Astrocyte (in vitro differentiated cells and primary cell): ENCODE measurements around the gene IDI1. TPM values are rescaled to one million over a fixed set of nuclear protein-coding genes. Genes with fewer than 3 reads are reported as not detected.

ENCODE experiments used
- DNase-seq: peaks from one replicate; pipeline ENCODE4 v3.0.0-alpha.2; 2010; ENCODE audit warnings: low read depth
- FAIRE-seq: peaks from 2 replicates; lab custom pipeline; 2011; peaks lifted over from hg19 to GRCh38; lab: Jason Lieb, UNC
- H2AFZ ChIP-seq: 2 replicates; pipeline ENCODE4 v1.6.0; 2012; ENCODE audit warnings: low read depth, low read length, inconsistent platforms
- H3K27ac ChIP-seq: 2 replicates; pipeline ENCODE4 v1.5.1; 2011; ENCODE audit warnings: low read depth, low read length, inconsistent platforms
- H3K27me3 ChIP-seq: 2 replicates; pipeline ENCODE4 v1.6.0; 2011; ENCODE audit warnings: low read length, inconsistent platforms; ENCODE audit not compliant: insufficient read depth
- H3K36me3 ChIP-seq: 2 replicates; pipeline ENCODE4 v1.5.1; 2011; ENCODE audit warnings: low read length, inconsistent platforms; ENCODE audit not compliant: insufficient read depth
- H3K4me1 ChIP-seq: 2 replicates; pipeline ENCODE4 v1.5.1; 2011; ENCODE audit warnings: low read length, inconsistent platforms; ENCODE audit not compliant: insufficient read depth
- H3K4me2 ChIP-seq: 2 replicates; pipeline ENCODE4 v1.6.0; 2012; ENCODE audit warnings: low read length, inconsistent platforms
- H3K4me3 ChIP-seq: 2 replicates; pipeline ENCODE4 v1.5.1; 2011; ENCODE audit warnings: low read depth, mild to moderate bottlenecking, low read length, inconsistent platforms; ENCODE audit not compliant: insufficient read depth
- H3K79me2 ChIP-seq: 2 replicates; pipeline ENCODE4 v1.6.0; 2012; ENCODE audit warnings: mild to moderate bottlenecking, low read length, inconsistent platforms; ENCODE audit not compliant: insufficient read depth
- H3K9ac ChIP-seq: 2 replicates; pipeline ENCODE4 v1.6.0; 2012; ENCODE audit warnings: mild to moderate bottlenecking, low read length, inconsistent platforms
- H3K9me3 ChIP-seq: 2 replicates; pipeline ENCODE4 v1.5.1; 2012; ENCODE audit warnings: low read depth, mild to moderate bottlenecking, low read length, inconsistent platforms; ENCODE audit not compliant: insufficient read depth
- H4K20me1 ChIP-seq: 2 replicates; pipeline ENCODE4 v1.6.0; 2012; ENCODE audit warnings: low read length, inconsistent platforms; ENCODE audit not compliant: insufficient read depth
- H3K27ac Mint-ChIP-seq: one replicate; pipeline ENCODE4 v1.8.0; 2021; ENCODE audit warnings: mild to moderate bottlenecking, mixed read lengths; ENCODE audit not compliant: unreplicated experiment
- H3K27me3 Mint-ChIP-seq: one replicate; pipeline ENCODE4 v1.8.0; 2021; ENCODE audit warnings: low read depth, mixed read lengths; ENCODE audit not compliant: unreplicated experiment
- H3K36me3 Mint-ChIP-seq: one replicate; pipeline ENCODE4 v1.8.0; 2021; ENCODE audit warnings: low read depth, mixed read lengths; ENCODE audit not compliant: unreplicated experiment
- H3K4me1 Mint-ChIP-seq: one replicate; pipeline ENCODE4 v1.8.0; 2021; ENCODE audit warnings: low read depth, mixed read lengths; ENCODE audit not compliant: unreplicated experiment
- H3K4me3 Mint-ChIP-seq: one replicate; pipeline ENCODE4 v1.8.0; 2021; ENCODE audit warnings: mild to moderate bottlenecking, moderate library complexity, mixed read lengths; ENCODE audit not compliant: unreplicated experiment
- H3K9me3 Mint-ChIP-seq: one replicate; pipeline ENCODE4 v1.8.0; 2021; ENCODE audit warnings: mild to moderate bottlenecking, mixed read lengths; ENCODE audit not compliant: unreplicated experiment
- CTCF ChIP-seq: IDR thresholded peaks from 2 replicates; pipeline ENCODE4 v1.5.1; 2011; ENCODE audit warnings: low read depth, mild to moderate bottlenecking, inconsistent platforms, low read length, moderate library complexity; ENCODE audit not compliant: insufficient read depth
- EZH2 ChIP-seq: IDR thresholded peaks from 2 replicates; pipeline ENCODE4 v1.6.1; 2012; ENCODE audit warnings: mild to moderate bottlenecking, low read length, inconsistent platforms; ENCODE audit not compliant: insufficient read depth
- total RNA-seq: library from RNA; stranded (reverse); gene quantifications from 2 replicates; pipeline ENCODE4 v1.2.1, GENCODE V29; 2021

IDI1 gene
- total RNA-seq, 1 donor from 2014 or later: 63.2 TPM

GRCh38 chr10:1026578-1026977, 22.3 kb downstream of the IDI1 start:
- Histone ChIP-seq H3K9me3 (peaks cover 2% of the 10 kb centered on the region), H3K27ac (no peak overlapping the region), H3K36me3 (no peaks in the 10 kb centered on the region), H3K27me3 (no peaks in the 10 kb centered on the region), H3K79me2 (no peaks in the 10 kb centered on the region), H2AFZ (no peak overlapping the region), H3K9ac (no peak overlapping the region), H3K4me3 (no peak overlapping the region), H4K20me1 (no peaks in the 10 kb centered on the region), H3K4me2 (no peak overlapping the region), H3K4me1 (no peaks in the 10 kb centered on the region)
- Mint-ChIP-seq H3K27ac (no peak overlapping the region), H3K27me3 (no peaks in the 10 kb centered on the region), H3K4me1 (no peaks in the 10 kb centered on the region), H3K9me3 (no peaks in the 10 kb centered on the region), H3K36me3 (peaks cover 11% of the 10 kb centered on the region), H3K4me3 (no peak overlapping the region)
- FAIRE-seq (no peak), DNase-seq (no peak)
- TF ChIP-seq CTCF (no peak), EZH2 (no peak)

GRCh38 chr10:1025683-1026082, 23.2 kb downstream of the IDI1 start, which contains the start of gene IDI2:
IDI2 (minus strand) TSS chr10:1025859; CDS start chr10:1024723, 1,136 bp downstream.
- Histone ChIP-seq H3K36me3 (no peaks in the 10 kb centered on the region), H3K79me2 (no peaks in the 10 kb centered on the region), H3K4me1 (no peaks in the 10 kb centered on the region), H4K20me1 (no peaks in the 10 kb centered on the region), H3K9ac (no peak within 1 kb of the TSS), H3K27me3 (no peaks in the 10 kb centered on the region), H3K4me3 (no peak within 1 kb of the TSS), H2AFZ (no peak within 1 kb of the TSS), H3K27ac (no peak within 1 kb of the TSS), H3K4me2 (no peak within 1 kb of the TSS), H3K9me3 (peaks cover 2% of the 10 kb centered on the region)
- no peak for TF ChIP-seq CTCF
- no peak for TF ChIP-seq EZH2
- H3K27ac Mint-ChIP-seq: no peak within 1 kb of the TSS
- no peak within 1 kb of the TSS for H3K4me3 Mint-ChIP-seq
- peaks cover 11% of the 10 kb centered on the region for H3K36me3 Mint-ChIP-seq
- no peaks in the 10 kb centered on the region for H3K9me3 Mint-ChIP-seq
- DNase-seq (no peak), FAIRE-seq (no peak)
- no peaks in the 10 kb centered on the region for H3K4me1 Mint-ChIP-seq
- H3K27me3 Mint-ChIP-seq: no peaks in the 10 kb centered on the region

DNA sequence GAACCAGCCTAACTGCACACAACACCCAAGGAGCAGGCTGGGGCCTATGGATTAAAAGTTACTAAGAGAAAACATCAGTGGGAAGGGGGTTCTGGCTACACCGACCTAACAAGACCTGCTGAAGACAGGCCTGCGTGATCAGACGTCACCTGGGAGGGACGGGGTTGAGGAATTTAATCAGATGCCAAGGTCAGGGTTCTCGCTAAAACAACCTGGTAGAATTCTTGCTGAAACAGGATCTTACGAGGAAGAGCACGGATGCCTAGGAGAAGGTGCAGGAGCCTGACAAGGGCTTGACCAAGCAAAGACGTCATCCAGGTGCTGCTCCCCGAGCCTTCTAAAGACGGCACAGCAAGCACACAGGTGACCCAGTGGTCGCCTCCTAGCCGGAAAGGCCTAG, 24.8 kb downstream of the IDI1 start:
- H3K36me3 Mint-ChIP-seq: peaks cover 15% of the 10 kb centered on the region
- no peaks in the 10 kb centered on the region for H3K9me3 Mint-ChIP-seq
- H3K4me1 Mint-ChIP-seq: no peaks in the 10 kb centered on the region
- Histone ChIP-seq H3K9me3 (peaks cover 2% of the 10 kb centered on the region), H3K27ac (no peak overlapping the region), H3K9ac (no peak overlapping the region), H4K20me1 (no peaks in the 10 kb centered on the region), H3K27me3 (no peaks in the 10 kb centered on the region), H3K4me3 (no peak overlapping the region), H3K4me2 (no peak overlapping the region), H3K4me1 (no peaks in the 10 kb centered on the region), H3K79me2 (no peaks in the 10 kb centered on the region), H3K36me3 (peaks cover 9% of the 10 kb centered on the region), H2AFZ (no peak overlapping the region)
- FAIRE-seq: no peak
- TF ChIP-seq EZH2 (no peak), CTCF (no peak)
- H3K4me3 Mint-ChIP-seq: no peak overlapping the region
- H3K27me3 Mint-ChIP-seq: no peaks in the 10 kb centered on the region
- H3K27ac Mint-ChIP-seq: no peak overlapping the region
- no peak for DNase-seq
